Measurements from ENCODE around the gene ITGB5.

Gene ITGB5

GRCh38 chr3:124805671-124806070 is 81.5 kb downstream of the ITGB5 start:
- Histone ChIP-seq H3K4me3 (no peak overlapping the region), H3K27ac (no peak overlapping the region)
- DNase-seq (ENCODE audit: low spot score): no peak
- TF ChIP-seq CTCF (IDR thresholded peaks at IDR 0.05): no peak

- TF ChIP-seq CTCF (IDR thresholded peaks at IDR 0.05): no peak
- DNase-seq (ENCODE audit: low spot score): no peak
- no peak overlapping the region for H3K27ac ChIP-seq
- H3K4me3 ChIP-seq: no peak overlapping the region
These were observed 82.3 kb downstream of the ITGB5 start for GRCh38 chr3:124804875-124805274.

GRCh38 chr3:124802702-124803101 is 84.5 kb downstream of the ITGB5 start:
- DNase-seq (ENCODE audit: low spot score): no peak
- H3K27ac ChIP-seq: peak overlapping the region in 1 of 2 donors; percentile 85
- H3K4me3 ChIP-seq: no peak overlapping the region
- no peak for TF ChIP-seq CTCF (IDR thresholded peaks at IDR 0.05)

- no peak for TF ChIP-seq CTCF (IDR thresholded peaks at IDR 0.05)
- Histone ChIP-seq H3K4me3 (no peak overlapping the region), H3K27ac (peak overlapping the region; percentile 25 to 85)
- DNase-seq (ENCODE audit: low spot score): no peak
These were observed 85.0 kb downstream of the ITGB5 start for GRCh38 chr3:124802061-124802698.

GRCh38 chr3:124800511-124801258 is 86.5 kb downstream of the ITGB5 start:
- no peak overlapping the region for H3K4me3 ChIP-seq

GRCh38 chr3:124800076-124800475 is 87.1 kb downstream of the ITGB5 start:
- DNase-seq (ENCODE audit: low spot score): no peak
- Histone ChIP-seq H3K27ac (peak overlapping the region; percentile 25 to 85), H3K4me3 (no peak overlapping the region)
- TF ChIP-seq CTCF (IDR thresholded peaks at IDR 0.05): no peak

More at GRCh38 chr3:124800511-124801258, 86.5 kb downstream of the ITGB5 start:
- H3K27ac ChIP-seq: peak overlapping the region; percentile 25 to 85
- peak; percentile 65 for DNase-seq (ENCODE audit: low spot score)
- no peak for TF ChIP-seq CTCF (IDR thresholded peaks at IDR 0.05)

- Histone ChIP-seq H3K4me3 (no peak overlapping the region), H3K27ac (peak overlapping the region; percentile 25 to 85)
- DNase-seq (ENCODE audit: low spot score): no peak
- TF ChIP-seq CTCF (IDR thresholded peaks at IDR 0.05): no peak
These were observed 87.5 kb downstream of the ITGB5 start for GRCh38 chr3:124799676-124800075.

Data from coronary artery (tissue), 2 donors.